GM23248 (cell line): ENCODE data around the gene CYP39A1. TPM values are rescaled to one million over a fixed set of nuclear protein-coding genes. Genes with fewer than 3 reads are reported as not detected.

Experiments used
- DNase-seq: peaks from one replicate; pipeline ENCODE4 v3.0.0-alpha.2; 2015
- H2AFZ ChIP-seq: fragments of 200-600 bp; sonication (generic); 2 replicates; pipeline ENCODE4 v1.6.1; 2016; ENCODE audit warnings: antibody characterized with exemption
- H3F3A ChIP-seq: fragments of 200-600 bp; sonication (generic); 2 replicates; pipeline ENCODE4 v1.6.1; 2016; ENCODE audit warnings: mild to moderate bottlenecking, antibody characterized with exemption, mixed run types; ENCODE audit not compliant: insufficient read depth
- H3K27ac ChIP-seq: fragments of 200-600 bp; sonication (generic); 2 replicates; pipeline ENCODE4 v1.5.1; 2016; ENCODE audit warnings: mild to moderate bottlenecking
- H3K27me3 ChIP-seq: fragments of 200-600 bp; sonication (generic); replicated peaks from 2 replicates; pipeline ENCODE4 v1.6.1; 2016; ENCODE audit warnings: mild to moderate bottlenecking; ENCODE audit not compliant: insufficient read depth
- H3K36me3 ChIP-seq: fragments of 200-600 bp; sonication (generic); 2 replicates; pipeline ENCODE4 v1.6.1; 2016; ENCODE audit warnings: low read depth, mild to moderate bottlenecking
- H3K4me1 ChIP-seq: fragments of 200-600 bp; sonication (generic); 2 replicates; pipeline ENCODE4 v1.6.1; 2016; ENCODE audit warnings: mild to moderate bottlenecking; ENCODE audit not compliant: insufficient read depth
- H3K4me2 ChIP-seq: fragments of 200-600 bp; sonication (generic); one replicate; pipeline ENCODE4 v1.6.1; 2016; ENCODE audit warnings: mild to moderate bottlenecking; ENCODE audit not compliant: unreplicated experiment
- H3K4me3 ChIP-seq: fragments of 200-600 bp; sonication (generic); 2 replicates; pipeline ENCODE4 v1.5.1; 2016; ENCODE audit warnings: mild to moderate bottlenecking
- H3K79me2 ChIP-seq: fragments of 200-600 bp; sonication (generic); 2 replicates; pipeline ENCODE4 v1.6.1; 2016; ENCODE audit warnings: mild to moderate bottlenecking; ENCODE audit not compliant: insufficient read depth
- H3K9ac ChIP-seq: fragments of 200-600 bp; sonication (generic); 2 replicates; pipeline ENCODE4 v1.6.1; 2016; ENCODE audit warnings: mild to moderate bottlenecking
- H3K9me2 ChIP-seq: fragments of 200-600 bp; sonication (generic); 2 replicates; pipeline ENCODE4 v1.6.1; 2016; ENCODE audit warnings: mixed run types, mild to moderate bottlenecking, moderate library complexity; ENCODE audit not compliant: insufficient read depth
- H3K9me3 ChIP-seq: fragments of 200-600 bp; sonication (generic); one replicate; pipeline ENCODE4 v1.6.1; 2017; ENCODE audit warnings: low read depth
- H4K20me1 ChIP-seq: fragments of 200-600 bp; sonication (generic); 2 replicates; pipeline ENCODE4 v1.6.0; 2016; ENCODE audit not compliant: insufficient read depth
- EZH2 ChIP-seq: fragments of 200-600 bp; sonication (generic); IDR thresholded peaks from 2 replicates; pipeline ENCODE4 v1.6.1; 2018; ENCODE audit warnings: antibody characterized with exemption, mild to moderate bottlenecking; ENCODE audit not compliant: insufficient read depth, poor library complexity, severe bottlenecking
- EZH2phosphoT487 ChIP-seq: fragments of 200-600 bp; sonication (generic); IDR thresholded peaks from 2 replicates; pipeline ENCODE4 v1.6.1; 2018; ENCODE audit warnings: antibody characterized with exemption, moderate library complexity, mild to moderate bottlenecking, low read depth; ENCODE audit not compliant: insufficient read depth
- WGBS, 2 experiments: methylation state at CpG; one replicate each; pipeline ENCODE4 v1.1.6; 2015 to 2017; ENCODE audit warnings: low lambda C conversion rate in 2 of 2, low coverage in 1 of 2; ENCODE audit errors: missing lambda C conversion rate in 2 of 2; 5-methylcytosine and 5-hydroxymethylcytosine counted together
- in situ Hi-C: fragments of 300-500 bp; cut with MboI; formaldehyde crosslinking; loops from 2 replicates; pipeline ENCODE4 v1.15.0; 2020
- polyA plus RNA-seq: library from polyadenylated mRNA; unstranded; fragments of >200 nt; fragmentation: Nextera tagmentation; extraction: Ambion mirVana; gene quantifications from 2 replicates; pipeline ENCODE4 v1.2.1, GENCODE V29; 2016
- total RNA-seq: library from RNA; depleted of rRNA; stranded (reverse); fragments of >200 nt; shearing (Covaris generic); gene quantifications from 2 replicates; pipeline ENCODE4 v1.2.3, GENCODE V29; 2014

CYP39A1 gene
- total and polyA plus RNA-seq, 2 experiments from 2014 or later, result 0.46 TPM; not detected in 1

GRCh38 chr6:46575530-46575929, 77.1 kb downstream of the CYP39A1 start:
- Histone ChIP-seq H2AFZ (no peak overlapping the region), H3F3A (no peaks in the 10 kb centered on the region), H3K27me3 (no peaks in the 10 kb centered on the region), H3K9ac (no peak overlapping the region), H3K4me3 (no peak overlapping the region), H3K9me3 (no peaks in the 10 kb centered on the region), H4K20me1 (no peaks in the 10 kb centered on the region), H3K9me2 (peaks cover 7% of the 10 kb centered on the region; the same call in 1 of the 2 replicates), H3K4me1 (no peaks in the 10 kb centered on the region), H3K79me2 (no peaks in the 10 kb centered on the region), H3K27ac (no peak overlapping the region), H3K36me3 (no peaks in the 10 kb centered on the region), H3K4me2 (no peak overlapping the region)
- no peak for TF ChIP-seq EZH2phosphoT487
- no peak for TF ChIP-seq EZH2
- in situ Hi-C loops, result no loop called here
- no peak for DNase-seq
- 22 to 27% methylated on average over 3 of the region's 3 CpGs for WGBS, 2 experiments

GRCh38 chr6:46573140-46573539, 79.5 kb downstream of the CYP39A1 start:
- Histone ChIP-seq H3K27ac (no peak overlapping the region), H3K9me2 (peaks cover 5% of the 10 kb centered on the region; the same call in 1 of the 2 replicates), H3K27me3 (0 out of 2 replicates have a peak, but pooled peaks cover 5% of the 10 kb centered on the region), H3K36me3 (no peaks in the 10 kb centered on the region), H4K20me1 (no peaks in the 10 kb centered on the region), H3F3A (no peaks in the 10 kb centered on the region), H3K4me3 (no peak overlapping the region), H3K4me2 (no peak overlapping the region), H3K79me2 (no peaks in the 10 kb centered on the region), H3K9me3 (no peaks in the 10 kb centered on the region), H3K4me1 (no peaks in the 10 kb centered on the region), H2AFZ (no peak overlapping the region), H3K9ac (no peak overlapping the region)
- WGBS, 2 experiments, result 28 to 32% methylated on average over 2 of the region's 2 CpGs
- in situ Hi-C loops, result no loop called here
- TF ChIP-seq EZH2, result no peak
- no peak for TF ChIP-seq EZH2phosphoT487
- DNase-seq, result no peak

- Histone ChIP-seq H3K4me1 (no peaks in the 10 kb centered on the region), H3K4me3 (no peak overlapping the region), H2AFZ (no peak overlapping the region), H3K9ac (no peak overlapping the region), H3K9me3 (no peaks in the 10 kb centered on the region), H4K20me1 (no peaks in the 10 kb centered on the region), H3K27ac (no peak overlapping the region), H3K36me3 (no peaks in the 10 kb centered on the region), H3F3A (no peaks in the 10 kb centered on the region), H3K27me3 (0 out of 2 replicates have a peak, but pooled peaks cover 5% of the 10 kb centered on the region), H3K79me2 (no peaks in the 10 kb centered on the region), H3K9me2 (no peaks in the 10 kb centered on the region), H3K4me2 (no peak overlapping the region)
- TF ChIP-seq EZH2 (no peak), EZH2phosphoT487 (no peak)
- DNase-seq, result no peak
- in situ Hi-C loops, result no loop called here
- 31 to 47% methylated on average over 3 of the region's 3 CpGs for WGBS, 2 experiments
Observed at GRCh38 chr6:46565531-46565930, 87.1 kb downstream of the CYP39A1 start.

- DNase-seq, result no peak
- Histone ChIP-seq H3K4me2 (no peak overlapping the region), H3K36me3 (no peaks in the 10 kb centered on the region), H2AFZ (no peak overlapping the region), H3K9me3 (no peaks in the 10 kb centered on the region), H3K79me2 (no peaks in the 10 kb centered on the region), H3K27ac (no peak overlapping the region), H3F3A (no peaks in the 10 kb centered on the region), H3K9ac (no peak overlapping the region), H3K9me2 (no peaks in the 10 kb centered on the region), H4K20me1 (no peaks in the 10 kb centered on the region), H3K4me3 (no peak overlapping the region), H3K27me3 (no peaks in the 10 kb centered on the region), H3K4me1 (no peaks in the 10 kb centered on the region)
- TF ChIP-seq EZH2phosphoT487 (no peak), EZH2 (no peak)
- 79 to 92% methylated on average over 1 of the region's 1 CpG for WGBS, 2 experiments
- in situ Hi-C loops, result no loop called here
Observed at GRCh38 chr6:46563924-46564323, 88.7 kb downstream of the CYP39A1 start.

GRCh38 chr6:46556053-46556452, 96.6 kb downstream of the CYP39A1 start:
- Histone ChIP-seq H3K79me2 (no peaks in the 10 kb centered on the region), H3F3A (no peaks in the 10 kb centered on the region), H2AFZ (no peak overlapping the region), H3K9me2 (no peaks in the 10 kb centered on the region), H3K36me3 (no peaks in the 10 kb centered on the region), H3K4me3 (no peak overlapping the region), H3K27me3 (no peaks in the 10 kb centered on the region), H4K20me1 (no peaks in the 10 kb centered on the region), H3K4me2 (no peak overlapping the region), H3K27ac (no peak overlapping the region), H3K4me1 (no peaks in the 10 kb centered on the region), H3K9ac (no peak overlapping the region), H3K9me3 (no peaks in the 10 kb centered on the region)
- WGBS, 2 experiments, result 54 to 61% methylated on average over 4 of the region's 4 CpGs
- in situ Hi-C loops, result no loop called here
- TF ChIP-seq EZH2 (no peak), EZH2phosphoT487 (no peak)
- no peak for DNase-seq
